K562 (cell line): ENCODE results near the gene RBMX. TPM values are rescaled to one million over a fixed set of nuclear protein-coding genes. Genes with fewer than 3 reads are reported as not detected.

Experiments used
- ATF2 ChIP-seq: sonication (generic); formaldehyde crosslinking; IDR thresholded peaks from 2 replicates; pipeline ENCODE4 v1.8.1; 2022; ENCODE audit warnings: missing genetic modification reagents
- DNMT1 ChIP-seq: fragments of 450-650 bp; IDR thresholded peaks from 2 replicates; pipeline ENCODE4 v1.6.1; 2016; ENCODE audit warnings: antibody characterized with exemption, mild to moderate bottlenecking
- EP300 ChIP-seq: IDR thresholded peaks from 2 replicates; pipeline ENCODE4 v1.6.1; 2012; ENCODE audit warnings: low read length, improper control_type of control experiment
- ESRRA ChIP-seq: fragments of 450-650 bp; IDR thresholded peaks from 2 replicates; pipeline ENCODE4 v1.6.1; 2014; ENCODE audit warnings: low read depth, mild to moderate bottlenecking, moderate library complexity, borderline replicate concordance
- FOSL1 ChIP-seq: fragments of 200-800 bp; sonication (Bioruptor generic); conservative IDR thresholded peaks from 2 replicates; pipeline ENCODE4 v1.6.1; 2016; ENCODE audit warnings: missing genetic modification characterization, missing compliant biosample characterization
- FOXM1 ChIP-seq, 2 experiments: fragments of 450-650 bp in 1 of 2; sonication (generic) in 1 of 2; formaldehyde crosslinking in 1 of 2; IDR thresholded peaks; 2 replicates each; pipeline versions ENCODE4 v1.6.1 to v1.9.0; 2017 to 2022; ENCODE audit warnings: low read depth in 2 of 2, mild to moderate bottlenecking in 2 of 2, missing genetic modification reagents in 1 of 2, moderate library complexity in 1 of 2
- FUS ChIP-seq: fragments of 200-400 bp; formaldehyde crosslinking; optimal IDR thresholded peaks from 2 replicates; pipeline ENCODE3; 2017; ENCODE audit warnings: low read depth, low read length
- GTF2F1 ChIP-seq: IDR thresholded peaks from 2 replicates; pipeline ENCODE4 v1.6.1; 2011; ENCODE audit warnings: low read depth, low read length, improper control_type of control experiment
- ILK ChIP-seq: fragments of 450-650 bp; IDR thresholded peaks from 2 replicates; pipeline ENCODE4 v1.6.1; 2016; ENCODE audit warnings: missing genetic modification characterization, low read depth, mild to moderate bottlenecking, missing compliant biosample characterization, moderate library complexity, borderline replicate concordance
- JUNB ChIP-seq: fragments of 450-650 bp; formaldehyde crosslinking; conservative IDR thresholded peaks from 2 replicates; pipeline ENCODE4 v1.4.0; 2020; ENCODE audit warnings: mild to moderate bottlenecking
- KLF6 ChIP-seq: fragments of 250-450 bp; sonication (Bioruptor Pico); IDR thresholded peaks from 2 replicates; pipeline ENCODE4 v1.4.0; 2020; ENCODE audit warnings: mild to moderate bottlenecking, moderate library complexity, borderline replicate concordance
- LEF1 ChIP-seq: fragments of 450-650 bp; IDR thresholded peaks from 2 replicates; pipeline ENCODE4 v1.6.1; 2016; ENCODE audit warnings: mild to moderate bottlenecking
- MAZ ChIP-seq, 2 experiments: fragments of 450-650 bp in 1 of 2; sonication (generic) in 1 of 2; formaldehyde crosslinking; IDR thresholded peaks in 1 of 2; conservative IDR thresholded peaks in 1 of 2; 2 replicates each; pipeline versions ENCODE4 v1.4.0 to v1.5.0; 2020; ENCODE audit warnings: mild to moderate bottlenecking in 1 of 2, missing genetic modification reagents in 1 of 2
- PRDM10 ChIP-seq: fragments of 450-650 bp; IDR thresholded peaks from 2 replicates; pipeline ENCODE4 v1.6.1; 2018; ENCODE audit not compliant: partially characterized antibody
- RBM15 ChIP-seq: fragments of 200-400 bp; formaldehyde crosslinking; IDR thresholded peaks from 2 replicates; pipeline ENCODE4 v1.6.1; 2018; ENCODE audit warnings: mild to moderate bottlenecking, low read length, moderate library complexity; ENCODE audit not compliant: insufficient read depth
- SETDB1 ChIP-seq: IDR thresholded peaks from one replicate; pipeline ENCODE4 v1.6.1; 2012; ENCODE audit warnings: low read length, control low read depth, inconsistent platforms
- SMARCC2 ChIP-seq: fragments of 450-650 bp; IDR thresholded peaks from 2 replicates; pipeline ENCODE4 v1.6.1; 2017; ENCODE audit warnings: antibody characterized with exemption, moderate library complexity, mild to moderate bottlenecking, low read depth
- USF2 ChIP-seq: sonication (generic); formaldehyde crosslinking; IDR thresholded peaks from 2 replicates; pipeline ENCODE4 v1.5.0; 2020; ENCODE audit warnings: missing genetic modification reagents
- ZFP1 ChIP-seq: fragments of 450-650 bp; formaldehyde crosslinking; IDR thresholded peaks from 2 replicates; pipeline ENCODE4 v1.4.0; 2020; ENCODE audit warnings: mild to moderate bottlenecking, mixed read lengths
- ZNF384 ChIP-seq: IDR thresholded peaks from 2 replicates; pipeline ENCODE4 v1.6.1; 2012; ENCODE audit warnings: low read depth, low read length, improper control_type of control experiment
- ZNF449 ChIP-seq: fragments of 250-450 bp; sonication (Bioruptor Pico); IDR thresholded peaks from 2 replicates; pipeline ENCODE4 v1.8.0; 2022; ENCODE audit warnings: moderate library complexity, mild to moderate bottlenecking, inconsistent platforms
- polyA plus RNA-seq, 8 experiments: library from polyadenylated mRNA; depleted of rRNA in 4 of 8; stranded (reverse) in 5 of 8; unstranded in 3 of 8; fragments of >200 nt; fragmentation: Nextera tagmentation in 2 of 8; fragmentation: Illumina TruSeq in 1 of 8; extraction: Ambion mirVana in 2 of 8; extraction: Trizol in 1 of 8; gene quantifications; 2 replicates each; pipeline versions ENCODE4 v1.2.1 to v1.2.3, GENCODE V29; 2011 to 2014; ENCODE audit warnings: inconsistent platforms in 1 of 8, missing spikeins in 1 of 8
- total RNA-seq, 7 experiments: library from RNA; depleted of rRNA in 6 of 7; stranded (reverse); fragments of >200 nt in 6 of 7; fragmentation: Illumina TruSeq in 2 of 7; extraction: Trizol in 2 of 7; gene quantifications; 2 replicates each; pipeline versions ENCODE4 v1.2.1 to v1.2.3, GENCODE V29; 2011 to 2021; ENCODE audit warnings: low replicate concordance in 1 of 7

The RBMX gene
- total and polyA plus RNA-seq, 9 of the 15 experiments (the other 6 are each of a cell fraction or from before 2014, with no cell fraction given), result 405 to 671 (median 540) TPM

- TF ChIP-seq FOSL1 (tag) (peak; percentile 75), MAZ (CRISPR knock-in tag; conservative IDR thresholded peaks at IDR 0.05 in 1 of 2, IDR thresholded peaks at IDR 0.05 in 1 of 2) (peak in 1 of 2 experiments; percentile 26; a peak in 2 of 4 replicates), PRDM10 (peak; percentile 44), JUNB (CRISPR knock-in tag) (no peak), FUS (no peak), RBM15 (no peak), DNMT1 (no peak), ZFP1 (CRISPR knock-in tag) (no peak), KLF6 (CRISPR knock-in tag) (0 out of 2 replicates have a peak, but pooled peaks have one; percentile 62), SETDB1 (no peak), ATF2 (no peak), ZNF384 (no peak), ILK (tag) (no peak), EP300 (peak; percentile 87), ESRRA (peak; percentile 89; the same call in 1 of the 2 replicates), SMARCC2 (peak; percentile 26; the same call in 1 of the 2 replicates), ZNF449 (CRISPR knock-in tag) (no peak), USF2 (CRISPR knock-in tag) (no peak), GTF2F1 (no peak), LEF1 (peak; percentile 75; the same call in 1 of the 2 replicates), FOXM1 (IDR thresholded peaks at IDR 0.05; ENCODE audit: low read depth) (no peak; the same call in 1 of the 2 replicates), FOXM1 (CRISPR knock-in tag; IDR thresholded peaks at IDR 0.05; ENCODE audit: low read depth) (no peak)
Observed at GRCh38 chrX:136847874-136848273, 32.7 kb downstream of the RBMX start (continued).
